ENCODE results near the gene MAP4K3.

MAP4K3 gene

GRCh38 chr2:39479053-39479670, 42.1 kb upstream of the MAP4K3 start:
- Histone ChIP-seq H3K36me3 (ENCODE audit: control insufficient read depth in 2 of 2, insufficient read depth in 1 of 2, low read length in 2 of 2) (no peaks in the 10 kb centered on the region), H3K9me3 (ENCODE audit: control insufficient read depth, insufficient read depth, low read depth, low read length) (no peaks in the 10 kb centered on the region), H3K4me3 (ENCODE audit: low read depth, low read length) (no peak overlapping the region), H3K27ac (ENCODE audit: extremely low read depth, low read depth, low read length) (no peak overlapping the region), H3K4me1 (ENCODE audit: control insufficient read depth, insufficient read depth, low read length) (no peaks in the 10 kb centered on the region)
- POLR2A ChIA-PET: no interaction called here
- TF ChIP-seq ZNF747 (tag by site-specific recombination; IDR thresholded peaks at IDR 0.05): no peak
- TF ChIP-seq MEIS1 (CRISPR knock-in tag; IDR thresholded peaks at IDR 0.05; ENCODE audit: borderline replicate concordance): no peak
- no peak for TF ChIP-seq ZNF621 (tag by site-specific recombination; IDR thresholded peaks at IDR 0.05)
- TF ChIP-seq ZBTB1 (tag by site-specific recombination; IDR thresholded peaks at IDR 0.05): no peak
- TF ChIP-seq ZBTB10 (tag by site-specific recombination; IDR thresholded peaks at IDR 0.05): no peak
- TF ChIP-seq TRIM28 (IDR thresholded peaks at IDR 0.05; ENCODE audit: borderline replicate concordance, low read length): no peak
- TF ChIP-seq ZNF37A (tag by site-specific recombination; IDR thresholded peaks at IDR 0.05): no peak
- TF ChIP-seq ZNF174 (tag by site-specific recombination; IDR thresholded peaks at IDR 0.05): no peak
- TF ChIP-seq KLF8 (tag by site-specific recombination; IDR thresholded peaks at IDR 0.05): no peak
- TF ChIP-seq ZNF394 (tag by site-specific recombination; IDR thresholded peaks at IDR 0.05; ENCODE audit: borderline replicate concordance): no peak
- TF ChIP-seq, protein P1, sequence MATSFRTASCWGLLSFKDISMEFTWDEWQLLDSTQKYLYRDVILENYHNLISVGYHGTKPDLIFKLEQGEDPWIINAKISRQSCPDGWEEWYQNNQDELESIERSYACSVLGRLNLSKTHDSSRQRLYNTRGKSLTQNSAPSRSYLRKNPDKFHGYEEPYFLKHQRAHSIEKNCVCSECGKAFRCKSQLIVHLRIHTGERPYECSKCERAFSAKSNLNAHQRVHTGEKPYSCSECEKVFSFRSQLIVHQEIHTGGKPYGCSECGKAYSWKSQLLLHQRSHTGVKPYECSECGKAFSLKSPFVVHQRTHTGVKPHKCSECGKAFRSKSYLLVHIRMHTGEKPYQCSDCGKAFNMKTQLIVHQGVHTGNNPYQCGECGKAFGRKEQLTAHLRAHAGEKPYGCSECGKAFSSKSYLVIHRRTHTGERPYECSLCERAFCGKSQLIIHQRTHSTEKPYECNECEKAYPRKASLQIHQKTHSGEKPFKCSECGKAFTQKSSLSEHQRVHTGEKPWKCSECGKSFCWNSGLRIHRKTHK (tag by site-specific recombination; IDR thresholded peaks at IDR 0.05): no peak
- no peak for TF ChIP-seq ZNF248 (tag by site-specific recombination; IDR thresholded peaks at IDR 0.05)
- TF ChIP-seq BCL11A (tag by site-specific recombination; IDR thresholded peaks at IDR 0.05; ENCODE audit: low read depth): no peak
- TF ChIP-seq HOXD13 (CRISPR knock-in tag; IDR thresholded peaks at IDR 0.05; ENCODE audit: borderline replicate concordance): no peak
- no peak for TF ChIP-seq ZFHX2 (tag by site-specific recombination; conservative IDR thresholded peaks at IDR 0.05)
- TF ChIP-seq, protein P2, sequence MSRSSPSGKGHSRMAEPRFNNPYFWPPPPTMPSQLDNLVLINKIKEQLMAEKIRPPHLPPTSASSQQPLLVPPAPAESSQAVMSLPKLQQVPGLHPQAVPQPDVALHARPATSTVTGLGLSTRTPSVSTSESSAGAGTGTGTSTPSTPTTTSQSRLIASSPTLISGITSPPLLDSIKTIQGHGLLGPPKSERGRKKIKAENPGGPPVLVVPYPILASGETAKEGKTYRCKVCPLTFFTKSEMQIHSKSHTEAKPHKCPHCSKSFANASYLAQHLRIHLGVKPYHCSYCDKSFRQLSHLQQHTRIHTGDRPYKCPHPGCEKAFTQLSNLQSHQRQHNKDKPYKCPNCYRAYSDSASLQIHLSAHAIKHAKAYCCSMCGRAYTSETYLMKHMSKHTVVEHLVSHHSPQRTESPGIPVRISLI (tag by site-specific recombination; IDR thresholded peaks at IDR 0.05): no peak
- CTCF ChIA-PET: interaction anchor here (0.6 to 0.7 kb wide), 2 partner anchors 23 to 217 kb away, joined by 3 read pairs; no protein-coding TSS in a partner anchor

DNA sequence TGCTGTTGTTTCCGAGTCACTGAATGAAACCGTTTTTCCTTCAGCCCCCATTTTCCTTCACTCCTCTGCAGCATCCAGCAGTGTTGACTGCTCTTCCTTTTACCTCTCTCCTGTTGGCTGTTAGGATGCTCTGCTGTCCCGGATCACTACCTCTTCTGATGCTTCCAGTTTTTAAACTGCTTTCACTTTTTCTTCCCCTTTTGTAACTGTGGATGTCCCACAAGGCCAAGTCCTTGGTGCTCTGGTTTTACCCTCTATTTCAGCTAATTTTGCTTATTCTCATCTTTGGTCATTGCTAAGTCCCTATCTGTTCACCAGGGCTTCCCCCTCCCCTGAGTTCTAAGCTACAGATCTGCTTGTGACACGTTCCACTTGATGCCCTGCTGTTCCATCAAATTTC, 39.4 kb upstream of the MAP4K3 start:
- CTCF ChIA-PET: interaction anchor here (0.7 kb wide), 1 partner anchor 10 kb away, joined by 3 read pairs; no protein-coding TSS in a partner anchor
- H3K27ac ChIP-seq (ENCODE audit: extremely low read depth, low read depth, low read length): no peak overlapping the region

More for the DNA sequence above, 39.4 kb upstream of the MAP4K3 start:
- POLR2A ChIA-PET: interaction anchor here (0.6 kb wide), 1 partner anchor 48 kb away, joined by 3 read pairs; no protein-coding TSS in a partner anchor
- H3K4me1 ChIP-seq (ENCODE audit: control insufficient read depth, insufficient read depth, low read length): no peaks in the 10 kb centered on the region
- TF ChIP-seq ZBTB20 (tag by site-specific recombination; IDR thresholded peaks at IDR 0.05): no peak
- TF ChIP-seq PBX3 (CRISPR knock-in tag; IDR thresholded peaks at IDR 0.05): no peak
- TF ChIP-seq HOXD13 (CRISPR knock-in tag; IDR thresholded peaks at IDR 0.05; ENCODE audit: borderline replicate concordance): no peak
- no peak for TF ChIP-seq ZNF791 (tag by site-specific recombination; IDR thresholded peaks at IDR 0.05)
- TF ChIP-seq ZNF24 (tag by site-specific recombination; IDR thresholded peaks at IDR 0.05): no peak
- TF ChIP-seq ZNF600 (tag by site-specific recombination; IDR thresholded peaks at IDR 0.05): no peak
- no peak for TF ChIP-seq ZNF37A (tag by site-specific recombination; IDR thresholded peaks at IDR 0.05)
- TF ChIP-seq ZNF211 (tag by site-specific recombination; IDR thresholded peaks at IDR 0.05; ENCODE audit: low read depth): no peak
- TF ChIP-seq ZNF501 (tag by site-specific recombination; IDR thresholded peaks at IDR 0.05): no peak
- TF ChIP-seq, protein P3, sequence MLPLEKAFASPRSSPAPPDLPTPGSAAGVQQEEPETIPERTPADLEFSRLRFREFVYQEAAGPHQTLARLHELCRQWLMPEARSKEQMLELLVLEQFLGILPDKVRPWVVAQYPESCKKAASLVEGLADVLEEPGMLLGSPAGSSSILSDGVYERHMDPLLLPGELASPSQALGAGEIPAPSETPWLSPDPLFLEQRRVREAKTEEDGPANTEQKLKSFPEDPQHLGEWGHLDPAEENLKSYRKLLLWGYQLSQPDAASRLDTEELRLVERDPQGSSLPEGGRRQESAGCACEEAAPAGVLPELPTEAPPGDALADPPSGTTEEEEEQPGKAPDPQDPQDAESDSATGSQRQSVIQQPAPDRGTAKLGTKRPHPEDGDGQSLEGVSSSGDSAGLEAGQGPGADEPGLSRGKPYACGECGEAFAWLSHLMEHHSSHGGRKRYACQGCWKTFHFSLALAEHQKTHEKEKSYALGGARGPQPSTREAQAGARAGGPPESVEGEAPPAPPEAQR (tag by site-specific recombination; IDR thresholded peaks at IDR 0.05): no peak
- TF ChIP-seq ZNF830 (tag by site-specific recombination; IDR thresholded peaks at IDR 0.05; ENCODE audit: low read depth): no peak
- TF ChIP-seq ZNF768 (tag by site-specific recombination; IDR thresholded peaks at IDR 0.05): no peak
- TF ChIP-seq ZNF473 (tag by site-specific recombination; IDR thresholded peaks at IDR 0.05): no peak
- TF ChIP-seq ZNF19 (tag by site-specific recombination; IDR thresholded peaks at IDR 0.05; ENCODE audit: low read depth): no peak
- H3K36me3 ChIP-seq (ENCODE audit: control insufficient read depth in 2 of 2, insufficient read depth in 1 of 2, low read length in 2 of 2): no peaks in the 10 kb centered on the region; a peak in 1 of 3 replicates
- no peak overlapping the region for H3K4me3 ChIP-seq (ENCODE audit: low read depth, low read length)
- H3K9me3 ChIP-seq (ENCODE audit: control insufficient read depth, insufficient read depth, low read depth, low read length): no peaks in the 10 kb centered on the region
